Occipital lobe (tissue), 2 donors: ENCODE results near the gene PROSER3. TPM values are rescaled to one million over a fixed set of nuclear protein-coding genes. Genes with fewer than 3 reads are reported as not detected.
"Not testable (repeated sequence)": the region's sequence is repeated elsewhere in the genome, so short reads cannot be mapped to it uniquely, and the experiment has no call there.

Experiments used
- DNase-seq: peaks from one replicate; lab custom pipeline; 2025; lab: John Stamatoyannopoulos, UW
- total RNA-seq: library from RNA; depleted of rRNA; stranded (reverse); fragments of >200 nt; gene quantifications from one replicate; pipeline ENCODE4 v1.2.3, GENCODE V29; 2014

PROSER3 gene
- total RNA-seq, 1 donor from 2014 or later: 1.9 TPM

DNA sequence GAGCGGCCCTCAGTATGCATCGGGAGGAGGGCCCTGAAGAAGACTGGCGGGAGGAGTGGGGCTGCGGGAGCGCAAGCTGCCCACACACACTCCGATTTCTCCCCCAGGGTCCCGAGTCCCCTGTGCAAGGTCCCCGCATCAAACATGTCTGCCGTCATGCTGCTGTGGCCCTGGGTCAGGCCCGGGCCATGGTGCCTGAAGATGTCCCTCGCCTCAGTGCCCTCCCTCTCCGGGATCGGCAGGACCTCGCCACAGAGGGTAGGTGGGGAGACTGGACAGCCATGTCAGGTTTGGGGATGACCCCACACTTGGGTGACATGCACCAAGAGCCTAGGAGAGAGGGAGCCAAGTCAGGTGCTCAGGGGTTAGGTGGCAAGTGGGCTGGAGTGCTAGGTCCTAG is 35.5 kb upstream of the PROSER3 start:
- no peak for DNase-seq

DNA sequence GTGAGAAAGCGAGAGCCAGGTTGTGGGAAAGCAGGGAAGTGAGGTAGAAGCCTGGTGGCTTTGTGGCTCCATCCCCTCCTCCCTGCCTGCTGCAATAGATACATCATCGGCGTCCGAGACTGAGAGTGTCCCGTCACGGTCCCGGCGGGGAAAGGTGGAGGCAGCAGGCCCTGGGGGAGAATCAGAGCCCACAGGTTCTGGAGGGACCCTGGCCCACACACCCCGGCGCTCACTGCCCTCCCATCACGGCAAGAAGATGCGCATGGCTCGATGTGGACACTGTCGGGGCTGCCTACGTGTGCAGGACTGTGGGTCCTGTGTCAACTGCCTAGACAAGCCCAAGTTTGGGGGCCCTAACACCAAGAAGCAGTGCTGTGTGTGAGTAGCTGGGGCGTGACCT is 35.1 kb upstream of the PROSER3 start:
- no peak for DNase-seq

DNA sequence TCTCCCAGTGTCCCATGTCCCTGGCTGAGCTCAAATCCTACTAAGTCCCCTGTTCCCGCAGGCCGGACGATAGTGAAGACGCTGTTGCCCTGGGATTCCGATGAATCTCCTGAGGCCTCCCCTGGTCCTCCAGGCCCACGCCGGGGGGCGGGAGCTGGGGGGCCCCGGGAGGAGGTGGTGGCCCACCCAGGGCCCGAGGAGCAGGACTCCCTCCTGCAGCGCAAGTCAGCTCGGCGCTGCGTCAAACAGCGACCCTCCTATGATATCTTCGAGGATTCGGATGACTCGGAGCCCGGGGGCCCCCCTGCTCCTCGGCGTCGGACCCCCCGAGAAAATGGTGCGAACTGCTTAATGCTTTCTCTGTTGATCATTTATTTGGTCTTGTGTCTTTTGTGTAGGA is 34.3 kb upstream of the PROSER3 start:
- DNase-seq: no peak

DNA sequence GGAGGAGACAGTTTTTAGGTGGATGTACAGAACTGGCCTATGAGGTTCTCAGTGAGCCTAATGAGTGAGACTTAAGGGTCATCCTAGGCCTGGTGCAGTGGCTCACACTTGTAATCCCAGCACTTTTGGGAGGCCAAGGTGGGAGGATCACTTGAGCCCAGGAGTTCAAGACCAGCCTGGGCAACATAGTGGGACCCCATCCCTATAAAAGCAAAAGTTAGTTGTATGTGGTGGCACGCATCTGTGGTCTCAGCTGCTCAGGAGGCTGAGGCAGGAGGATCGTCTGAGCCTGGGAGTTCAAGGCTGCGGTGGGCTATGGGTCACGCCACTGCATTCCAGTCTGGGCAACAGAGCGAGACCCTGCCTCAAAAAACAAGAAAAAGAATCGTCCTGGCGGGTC is 33.8 kb upstream of the PROSER3 start:
- DNase-seq: not testable (repeated sequence)

DNA sequence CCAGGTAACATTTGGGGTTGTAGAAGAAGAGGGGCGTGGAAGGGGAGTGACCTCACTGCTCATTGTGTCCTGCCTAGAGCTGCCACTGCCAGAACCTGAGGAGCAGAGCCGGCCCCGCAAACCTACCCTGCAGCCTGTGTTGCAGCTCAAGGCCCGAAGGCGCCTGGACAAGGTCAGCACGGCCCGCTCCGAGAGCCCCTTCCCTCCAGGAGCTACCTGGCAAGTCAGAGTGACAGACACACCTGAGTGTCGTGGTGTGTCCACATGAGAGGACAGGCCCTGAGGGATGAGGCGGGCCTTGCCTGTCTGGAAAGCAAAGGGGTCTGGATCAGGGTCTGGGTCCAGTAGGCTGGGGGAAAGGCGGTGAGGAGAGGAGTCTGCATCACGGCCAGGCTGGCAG is 33.4 kb upstream of the PROSER3 start:
- no peak for DNase-seq

DNA sequence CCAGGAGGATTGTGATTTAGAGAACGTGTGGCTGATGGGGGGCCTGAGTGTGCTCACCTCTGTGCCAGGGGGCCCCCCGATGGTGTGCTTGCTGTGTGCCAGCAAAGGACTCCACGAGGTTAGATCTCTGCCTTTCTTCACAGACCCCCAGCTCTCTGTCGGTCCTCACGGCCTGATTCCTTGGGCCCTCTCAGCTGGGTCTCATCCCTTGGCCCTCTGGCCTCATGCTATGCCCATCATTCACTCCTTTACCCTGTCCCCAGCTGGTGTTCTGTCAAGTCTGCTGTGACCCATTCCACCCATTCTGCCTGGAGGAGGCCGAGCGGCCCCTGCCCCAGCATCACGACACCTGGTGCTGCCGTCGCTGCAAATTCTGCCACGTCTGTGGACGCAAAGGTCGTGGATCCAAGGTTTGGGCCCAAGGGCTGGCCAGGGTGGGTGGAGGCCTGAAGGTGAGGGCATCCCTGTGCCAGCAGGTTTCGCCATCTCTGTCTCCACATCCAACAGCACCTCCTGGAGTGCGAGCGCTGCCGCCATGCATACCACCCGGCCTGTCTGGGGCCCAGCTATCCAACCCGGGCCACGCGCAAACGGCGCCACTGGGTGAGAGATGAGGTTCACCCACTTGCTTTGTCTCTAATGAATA is 32.6 kb upstream of the PROSER3 start:
- no peak for DNase-seq

DNA sequence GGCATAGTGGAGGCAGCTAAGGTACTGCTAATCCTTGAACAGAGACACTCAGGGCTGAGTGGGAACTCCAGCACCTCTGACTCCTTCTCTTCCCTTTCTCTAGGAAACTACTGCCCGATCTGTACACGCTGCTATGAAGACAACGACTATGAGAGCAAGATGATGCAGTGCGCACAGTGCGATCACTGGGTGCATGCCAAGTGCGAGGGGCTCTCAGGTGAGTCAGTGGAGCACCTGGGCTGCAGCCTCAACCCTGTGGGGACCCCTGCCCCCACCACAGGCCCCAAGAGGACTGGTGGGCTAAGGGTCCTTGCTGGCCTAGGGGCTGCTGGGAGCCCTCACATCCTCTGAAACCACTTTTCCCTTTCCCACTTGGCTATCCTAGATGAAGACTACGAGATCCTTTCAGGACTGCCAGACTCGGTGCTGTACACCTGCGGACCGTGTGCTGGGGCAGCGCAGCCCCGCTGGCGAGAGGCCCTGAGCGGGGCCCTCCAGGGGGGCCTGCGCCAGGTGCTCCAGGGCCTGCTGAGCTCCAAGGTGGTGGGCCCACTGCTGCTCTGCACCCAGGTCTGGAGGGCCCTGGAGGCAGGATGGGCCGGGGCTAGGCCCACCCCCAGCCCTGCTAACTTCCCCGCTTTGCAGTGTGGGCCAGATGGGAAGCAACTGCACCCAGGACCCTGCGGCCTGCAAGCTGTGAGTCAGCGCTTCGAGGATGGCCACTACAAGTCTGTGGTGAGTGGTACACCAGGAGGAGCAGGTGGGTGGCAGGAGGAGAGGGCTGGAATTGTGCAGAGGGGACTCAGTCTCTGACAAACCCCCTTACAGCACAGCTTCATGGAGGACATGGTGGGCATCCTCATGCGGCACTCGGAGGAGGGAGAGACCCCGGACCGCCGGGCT is 30.7 kb upstream of the PROSER3 start:
- DNase-seq: no peak

DNA sequence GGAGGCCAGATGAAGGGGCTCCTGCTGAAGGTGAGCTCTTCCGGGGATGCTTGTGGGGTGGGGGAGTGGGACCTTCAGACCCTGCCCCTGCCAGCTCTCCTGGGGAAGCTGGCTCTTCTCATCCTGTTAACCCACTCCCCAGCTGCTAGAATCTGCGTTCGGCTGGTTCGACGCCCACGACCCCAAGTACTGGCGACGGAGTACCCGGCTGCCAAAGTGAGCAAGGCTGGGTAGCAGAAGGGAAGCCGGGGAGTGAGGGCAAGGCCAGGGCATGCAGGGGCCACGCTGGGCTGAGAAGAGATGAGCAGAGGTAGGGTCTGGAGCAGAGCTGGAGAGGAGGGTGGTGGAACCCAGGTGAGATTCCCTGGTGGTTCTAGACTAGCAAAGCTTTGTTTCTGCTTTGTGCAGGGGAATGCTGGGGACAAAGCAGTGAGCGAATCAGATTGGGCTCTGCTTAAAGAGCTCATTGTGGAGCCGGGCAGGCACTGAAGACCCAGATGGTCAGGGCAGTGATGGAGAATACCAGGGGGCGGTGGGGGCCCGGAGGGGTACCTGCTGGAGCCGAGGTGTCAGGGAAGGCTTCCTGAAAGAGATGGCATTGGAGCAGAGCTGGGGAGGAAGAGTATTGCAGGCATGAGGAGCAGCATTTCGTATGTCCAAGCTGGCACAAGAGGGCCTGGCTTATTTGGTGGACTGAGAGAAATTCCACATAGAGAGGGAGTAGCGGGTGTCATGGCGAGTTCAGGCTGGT is 29.8 kb upstream of the PROSER3 start:
- DNase-seq: no peak

DNA sequence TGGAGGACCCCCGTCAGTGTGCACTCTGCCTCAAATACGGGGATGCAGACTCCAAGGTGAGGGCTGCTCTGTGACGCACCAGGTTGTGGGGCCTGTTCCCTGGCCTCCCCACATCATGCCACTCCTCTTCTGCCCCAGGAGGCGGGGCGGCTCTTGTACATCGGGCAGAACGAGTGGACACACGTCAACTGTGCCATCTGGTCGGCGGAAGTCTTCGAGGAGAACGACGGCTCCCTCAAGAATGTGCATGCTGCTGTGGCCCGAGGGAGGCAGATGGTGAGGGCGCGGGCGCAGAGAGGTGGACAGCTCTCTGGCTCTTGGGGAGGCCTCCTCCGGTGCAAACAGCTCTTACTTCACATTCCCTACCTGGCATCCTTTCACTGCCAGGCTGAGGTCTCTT is 29.0 kb upstream of the PROSER3 start:
- DNase-seq: no peak

DNA sequence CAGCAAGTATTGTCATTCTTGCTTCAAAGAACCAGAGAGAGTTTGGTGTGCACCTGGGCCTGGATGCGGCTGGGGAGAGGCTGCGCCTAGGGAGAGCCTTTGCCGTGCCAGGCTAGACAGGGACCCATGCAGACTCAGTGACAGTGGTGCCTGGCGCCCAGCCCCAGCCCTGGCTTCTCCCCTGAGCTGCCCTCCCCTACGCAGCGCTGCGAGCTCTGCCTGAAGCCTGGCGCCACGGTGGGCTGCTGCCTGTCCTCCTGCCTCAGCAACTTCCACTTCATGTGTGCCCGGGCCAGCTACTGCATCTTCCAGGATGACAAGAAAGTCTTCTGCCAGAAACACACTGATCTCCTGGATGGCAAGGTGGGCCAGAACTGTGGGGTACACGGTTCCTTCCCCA is 28.2 kb upstream of the PROSER3 start:
- DNase-seq: no peak

DNA sequence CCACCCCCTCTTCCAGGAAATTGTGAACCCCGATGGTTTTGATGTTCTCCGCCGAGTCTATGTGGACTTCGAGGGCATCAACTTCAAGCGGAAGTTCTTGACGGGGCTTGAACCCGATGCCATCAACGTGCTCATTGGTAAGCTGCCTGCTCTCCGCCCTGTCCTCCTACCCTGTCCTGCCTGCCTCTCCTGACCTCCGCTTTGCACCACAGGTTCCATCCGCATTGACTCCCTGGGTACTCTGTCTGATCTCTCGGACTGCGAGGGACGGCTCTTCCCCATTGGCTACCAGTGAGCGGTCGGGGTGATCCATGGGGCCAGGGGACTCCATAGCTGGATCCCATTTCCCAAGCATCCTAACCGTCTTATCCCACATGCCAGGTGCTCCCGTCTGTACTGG is 27.6 kb upstream of the PROSER3 start:
- DNase-seq: no peak

DNA sequence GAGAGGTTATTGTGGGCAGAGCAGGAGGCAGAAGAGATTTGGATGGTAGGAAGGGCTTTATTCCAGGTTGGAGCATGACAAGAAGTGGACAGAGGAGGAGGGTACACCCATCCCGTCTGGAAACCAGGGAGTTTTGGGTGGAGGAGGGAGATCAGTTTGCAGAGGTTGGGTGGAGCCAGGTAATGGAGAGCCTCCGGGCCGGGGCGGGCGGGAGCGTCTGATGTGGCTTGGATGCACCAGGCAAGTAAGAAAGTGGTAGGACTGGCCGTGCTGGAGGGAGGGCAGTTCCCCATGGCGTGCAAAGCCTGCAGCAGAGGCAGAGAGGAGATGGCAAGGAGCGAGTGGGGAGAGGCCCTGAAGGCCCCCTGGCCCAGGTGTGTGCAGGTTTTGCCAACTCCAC is 26.6 kb upstream of the PROSER3 start:
- no peak for DNase-seq

DNA sequence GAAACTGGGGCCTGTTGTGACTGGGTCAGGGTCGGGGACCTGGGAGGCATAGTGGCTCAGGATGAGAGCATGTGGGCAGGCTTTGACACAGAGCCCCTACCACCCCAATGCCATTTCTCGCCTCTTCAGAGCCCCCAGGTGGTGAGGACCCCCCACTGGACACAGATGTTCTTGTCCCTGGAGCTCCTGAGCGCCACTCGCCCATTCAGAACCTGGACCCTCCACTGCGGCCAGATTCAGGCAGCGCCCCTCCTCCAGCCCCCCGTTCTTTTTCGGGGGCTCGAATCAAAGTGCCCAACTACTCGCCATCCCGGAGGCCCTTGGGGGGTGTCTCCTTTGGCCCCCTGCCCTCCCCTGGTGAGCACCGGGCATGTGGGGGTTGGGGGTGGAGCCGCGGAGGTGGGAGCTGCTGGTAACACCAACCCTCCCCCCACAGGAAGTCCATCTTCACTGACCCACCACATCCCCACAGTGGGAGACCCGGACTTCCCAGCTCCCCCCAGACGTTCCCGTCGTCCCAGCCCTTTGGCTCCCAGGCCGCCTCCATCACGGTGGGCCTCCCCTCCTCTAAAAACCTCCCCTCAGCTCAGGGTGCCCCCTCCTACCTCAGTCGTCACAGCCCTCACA is 26.1 kb upstream of the PROSER3 start:
- no peak for DNase-seq

DNA sequence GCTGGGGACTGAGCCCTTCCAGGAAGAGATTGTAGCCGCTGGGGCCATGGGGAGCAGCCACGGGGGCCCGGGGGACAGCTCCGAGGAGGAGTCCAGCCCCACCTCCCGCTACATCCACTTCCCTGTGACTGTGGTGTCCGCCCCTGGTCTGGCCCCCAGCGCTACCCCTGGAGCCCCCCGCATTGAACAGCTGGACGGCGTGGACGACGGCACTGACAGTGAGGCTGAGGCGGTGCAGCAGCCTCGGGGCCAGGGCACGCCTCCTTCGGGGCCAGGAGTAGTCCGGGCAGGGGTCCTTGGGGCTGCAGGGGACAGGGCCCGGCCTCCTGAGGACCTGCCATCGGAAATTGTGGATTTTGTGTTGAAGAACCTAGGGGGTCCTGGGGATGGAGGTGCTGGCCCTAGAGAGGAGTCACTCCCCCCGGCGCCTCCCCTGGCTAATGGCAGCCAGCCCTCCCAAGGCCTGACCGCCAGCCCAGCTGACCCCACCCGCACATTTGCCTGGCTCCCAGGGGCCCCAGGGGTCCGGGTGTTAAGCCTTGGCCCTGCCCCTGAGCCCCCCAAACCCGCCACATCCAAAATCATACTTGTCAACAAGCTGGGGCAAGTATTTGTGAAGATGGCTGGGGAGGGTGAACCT is 25.3 kb upstream of the PROSER3 start:
- DNase-seq: no peak

DNA sequence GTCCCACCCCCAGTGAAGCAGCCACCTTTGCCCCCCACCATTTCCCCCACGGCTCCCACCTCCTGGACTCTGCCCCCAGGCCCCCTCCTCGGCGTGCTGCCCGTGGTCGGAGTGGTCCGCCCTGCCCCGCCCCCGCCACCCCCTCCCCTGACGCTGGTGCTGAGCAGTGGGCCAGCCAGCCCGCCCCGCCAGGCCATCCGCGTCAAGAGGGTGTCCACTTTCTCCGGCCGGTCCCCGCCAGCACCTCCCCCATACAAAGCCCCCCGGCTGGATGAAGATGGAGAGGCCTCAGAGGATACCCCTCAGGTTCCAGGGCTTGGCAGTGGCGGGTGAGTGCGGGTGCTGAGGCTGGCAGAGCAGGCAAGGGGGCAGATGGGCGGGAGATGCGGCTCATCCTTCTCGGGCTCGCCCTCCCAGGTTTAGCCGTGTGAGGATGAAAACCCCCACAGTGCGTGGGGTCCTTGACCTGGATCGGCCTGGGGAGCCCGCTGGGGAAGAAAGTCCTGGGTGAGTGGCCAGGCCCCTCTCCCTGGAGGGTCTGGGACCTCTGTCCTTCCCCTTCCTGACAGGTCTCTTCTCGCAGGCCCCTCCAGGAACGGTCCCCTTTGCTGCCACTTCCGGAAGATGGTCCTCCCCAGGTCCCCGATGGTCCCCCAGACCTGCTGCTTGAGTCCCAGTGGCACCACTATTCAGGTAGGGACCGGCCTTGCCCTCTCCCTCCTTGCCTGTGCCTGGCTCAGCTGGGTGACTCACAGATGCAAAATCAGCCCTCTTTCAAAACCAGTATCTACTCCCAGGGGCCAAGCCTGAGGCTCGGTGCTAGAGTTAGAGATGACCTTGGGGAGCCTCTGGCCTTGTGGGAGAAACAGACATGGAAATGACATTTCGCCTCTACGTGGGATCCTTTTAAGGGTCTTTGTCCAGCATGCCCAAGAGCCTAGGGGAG is 24.5 kb upstream of the PROSER3 start:
- no peak for DNase-seq

DNA sequence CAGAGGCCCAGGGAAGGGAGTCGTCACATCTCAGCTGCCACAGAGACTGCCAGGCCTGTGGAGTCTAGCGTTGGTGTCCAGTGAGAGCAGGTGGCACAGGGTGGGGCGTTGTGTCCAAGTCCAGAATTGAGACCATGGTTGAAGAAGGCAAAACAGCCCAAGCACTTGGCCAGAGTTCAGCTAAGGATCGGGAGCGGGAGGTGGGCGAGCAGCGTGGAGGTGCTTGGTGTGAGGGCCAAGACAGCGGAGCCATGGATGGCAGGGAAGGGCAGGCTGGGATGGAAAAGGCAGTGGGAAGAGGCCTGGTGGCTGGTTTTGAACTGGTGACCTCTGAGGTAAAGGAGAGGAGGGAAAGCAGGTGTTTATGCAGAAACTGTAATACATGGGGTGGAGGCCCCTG is 23.7 kb upstream of the PROSER3 start:
- DNase-seq: no peak

DNA sequence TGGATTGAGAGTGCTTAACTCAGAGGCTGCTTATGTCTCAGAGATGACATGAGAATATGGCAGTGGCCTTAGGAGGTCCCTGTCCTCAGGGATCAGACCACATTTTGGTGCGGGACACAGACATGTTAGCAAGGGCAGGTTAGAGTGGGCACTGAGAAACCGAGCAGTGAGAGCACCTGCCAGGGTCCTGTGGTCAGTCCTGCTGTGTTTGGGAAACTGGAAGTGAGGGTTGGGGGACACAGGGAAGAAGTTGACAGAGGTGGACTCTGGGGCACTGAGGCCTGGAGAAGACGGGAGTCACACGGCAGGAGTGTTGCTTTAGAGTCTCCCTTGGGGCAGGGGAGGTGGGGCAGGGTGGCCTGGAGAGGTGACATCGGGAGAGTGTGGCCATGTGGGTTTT is 23.1 kb upstream of the PROSER3 start:
- no peak for DNase-seq

DNA sequence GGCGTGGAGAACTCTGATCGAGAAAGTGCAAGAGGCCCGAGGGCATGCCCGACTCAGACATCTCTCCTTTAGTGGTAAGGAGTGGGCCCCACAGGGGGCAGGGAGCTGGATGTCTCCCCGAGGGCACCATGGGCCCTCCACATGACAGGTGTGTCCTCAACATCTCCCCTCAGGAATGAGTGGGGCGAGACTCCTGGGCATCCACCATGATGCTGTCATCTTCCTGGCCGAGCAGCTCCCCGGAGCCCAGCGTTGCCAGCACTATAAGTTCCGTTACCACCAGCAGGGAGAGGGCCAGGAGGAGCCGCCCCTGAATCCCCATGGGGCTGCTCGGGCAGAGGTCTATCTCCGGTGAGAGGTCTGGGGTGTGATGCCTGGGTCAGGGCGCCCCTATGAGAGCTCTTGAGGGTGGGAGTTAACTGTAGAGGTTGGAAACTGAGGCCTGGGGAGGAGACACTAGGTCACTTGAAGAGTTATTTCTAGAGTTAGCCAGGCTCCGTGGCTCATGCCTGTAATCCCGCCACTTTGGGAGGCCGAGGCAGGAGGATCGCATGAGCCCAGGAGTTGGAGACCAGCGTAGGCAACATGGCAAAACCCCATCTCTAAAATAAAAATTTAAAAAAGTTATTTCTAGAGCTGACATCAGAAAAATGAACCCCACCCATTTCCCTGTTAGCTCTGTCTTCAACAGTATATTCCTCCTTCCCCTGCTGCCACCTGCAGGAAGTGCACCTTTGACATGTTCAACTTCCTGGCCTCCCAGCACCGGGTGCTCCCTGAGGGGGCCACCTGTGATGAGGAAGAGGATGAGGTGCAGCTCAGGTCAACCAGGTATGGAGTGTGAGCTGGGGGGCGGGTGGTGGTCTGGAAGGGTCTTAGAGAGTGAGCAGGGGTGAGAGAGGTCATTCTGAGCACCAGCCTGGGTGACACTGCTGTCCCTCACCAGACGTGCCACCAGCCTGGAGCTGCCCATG is 20.8 kb upstream of the PROSER3 start:
- DNase-seq: no peak
